ENCODE measurements around the gene GHSR.

- TF ChIP-seq CTCF (IDR thresholded peaks at IDR 0.05; ENCODE audit: low read depth, low read length, poor library complexity, severe bottlenecking): no peak
- TF ChIP-seq EZH2phosphoT487 (IDR thresholded peaks at IDR 0.05; ENCODE audit: borderline replicate concordance, low read length): no peak
Measured at GRCh38 chr3:172437713-172438112, 10.5 kb downstream of the GHSR start.

All from DOHH2 (cell line).